Neural cell (in vitro differentiated cells): ENCODE measurements around the gene LHX4. TPM values are rescaled to one million over a fixed set of nuclear protein-coding genes. Genes with fewer than 3 reads are reported as not detected.

Experiments used
- H2AFZ ChIP-seq: fragments of 200-600, 300-800 bp; sonication (generic), shearing (Covaris generic); 2 replicates; pipeline ENCODE4 v1.6.0; 2014; ENCODE audit warnings: low read depth, mild to moderate bottlenecking, antibody characterized with exemption, low read length, moderate library complexity
- H3F3A ChIP-seq: fragments of 200-600 bp; shearing (Covaris generic); 2 replicates; pipeline ENCODE4 v1.6.1; 2016; ENCODE audit warnings: mild to moderate bottlenecking, moderate library complexity, mixed read lengths, antibody characterized with exemption, low read length; ENCODE audit not compliant: insufficient read depth, poor library complexity, severe bottlenecking
- H3K27ac ChIP-seq: fragments of 200-600, 300-800 bp; sonication (generic), shearing (Covaris generic); 2 replicates; pipeline ENCODE4 v1.5.1; 2014; ENCODE audit warnings: mild to moderate bottlenecking, low read length, moderate library complexity
- H3K27me3 ChIP-seq: fragments of 300-800, 200-600 bp; sonication (generic), shearing (Covaris generic); 2 replicates; pipeline ENCODE4 v1.6.0; 2014; ENCODE audit warnings: mild to moderate bottlenecking, low read depth, low read length, moderate library complexity; ENCODE audit not compliant: insufficient read depth
- H3K36me3 ChIP-seq: fragments of 300-800, 200-600 bp; sonication (generic), shearing (Covaris generic); 2 replicates; pipeline ENCODE4 v1.5.1; 2014; ENCODE audit warnings: mild to moderate bottlenecking, antibody characterized with exemption, low read length, moderate library complexity; ENCODE audit not compliant: insufficient read depth
- H3K4me2 ChIP-seq: fragments of 300-800, 200-600 bp; sonication (generic), shearing (Covaris generic); 2 replicates; pipeline ENCODE4 v1.6.0; 2014; ENCODE audit warnings: mild to moderate bottlenecking, low read length
- H3K4me3 ChIP-seq: fragments of 300-800, 200-600 bp; sonication (generic), shearing (Covaris generic); 2 replicates; pipeline ENCODE4 v1.5.1; 2014; ENCODE audit warnings: mild to moderate bottlenecking, low read length, moderate library complexity
- H3K79me2 ChIP-seq: fragments of 200-600 bp; shearing (Covaris generic); replicated peaks from 2 replicates; pipeline ENCODE4 v1.6.0; 2014; ENCODE audit warnings: mild to moderate bottlenecking, low read length, moderate library complexity; ENCODE audit not compliant: insufficient read depth
- H3K9ac ChIP-seq: fragments of 300-800, 200-600 bp; sonication (generic), shearing (Covaris generic); 2 replicates; pipeline ENCODE4 v1.6.1; 2016; ENCODE audit warnings: mild to moderate bottlenecking, low read length, mixed read lengths
- H3K9me2 ChIP-seq: fragments of 200-600 bp; shearing (Covaris generic); 2 replicates; pipeline ENCODE4 v1.6.1; 2016; ENCODE audit warnings: mild to moderate bottlenecking, low read length, mixed read lengths; ENCODE audit not compliant: insufficient read depth
- H3K9me3 ChIP-seq: fragments of 200-600, 300-800 bp; sonication (generic), shearing (Covaris generic); 2 replicates; pipeline ENCODE4 v1.6.1; 2016; ENCODE audit warnings: mild to moderate bottlenecking, mixed run types, low read length, moderate library complexity, mixed read lengths
- H4K20me1 ChIP-seq: fragments of 200-600 bp; shearing (Covaris generic); 2 replicates; pipeline ENCODE4 v1.6.1; 2016; ENCODE audit warnings: mild to moderate bottlenecking, mixed run types; ENCODE audit not compliant: insufficient read depth
- EP300 ChIP-seq: fragments of 450-650 bp; conservative IDR thresholded peaks from 2 replicates; pipeline ENCODE4 v1.6.1; 2014; ENCODE audit warnings: antibody characterized with exemption, mild to moderate bottlenecking, moderate library complexity; ENCODE audit not compliant: poor library complexity, severe bottlenecking
- EZH2 ChIP-seq: fragments of 200-600, 300-800 bp; shearing (Covaris generic), sonication (generic); IDR thresholded peaks from 2 replicates; pipeline ENCODE4 v1.6.1; 2014; ENCODE audit warnings: antibody characterized with exemption, low read length, borderline replicate concordance, mild to moderate bottlenecking; ENCODE audit not compliant: insufficient read depth, poor library complexity, severe bottlenecking
- MXI1 ChIP-seq: fragments of 450-650 bp; conservative IDR thresholded peaks from 2 replicates; pipeline ENCODE4 v1.6.1; 2014; ENCODE audit warnings: antibody characterized with exemption, mild to moderate bottlenecking; ENCODE audit not compliant: poor library complexity, severe bottlenecking
- POLR2AphosphoS5 ChIP-seq: IDR thresholded peaks from 2 replicates; pipeline ENCODE4 v1.6.1; 2012
- RAD21 ChIP-seq: fragments of 450-650 bp; conservative IDR thresholded peaks from 2 replicates; pipeline ENCODE4 v1.6.1; 2014; ENCODE audit warnings: antibody characterized with exemption, mild to moderate bottlenecking, moderate library complexity
- SMC3 ChIP-seq: fragments of 450-650 bp; conservative IDR thresholded peaks from 2 replicates; pipeline ENCODE4 v1.6.1; 2014; ENCODE audit warnings: antibody characterized with exemption, mild to moderate bottlenecking, moderate library complexity; ENCODE audit not compliant: poor library complexity
- TAF1 ChIP-seq: IDR thresholded peaks from 2 replicates; pipeline ENCODE4 v1.6.1; 2012; ENCODE audit warnings: low read depth
- polyA plus RNA-seq: library from polyadenylated mRNA; depleted of rRNA; stranded (reverse); fragments of >200 nt; gene quantifications from 2 replicates; pipeline ENCODE4 v1.2.3, GENCODE V29; 2014
- TF ChIP-seq, protein P1 (sequence below): IDR thresholded peaks from 2 replicates; pipeline ENCODE4 v1.6.1; 2012; ENCODE audit warnings: borderline replicate concordance
- TF ChIP-seq, protein P2 (sequence below): fragments of 450-650 bp; IDR thresholded peaks from 2 replicates; pipeline ENCODE4 v1.5.1; 2014; ENCODE audit warnings: antibody characterized with exemption, mild to moderate bottlenecking, moderate library complexity; ENCODE audit not compliant: poor library complexity, severe bottlenecking

The LHX4 gene
- polyA plus RNA-seq, 1 donor from 2014 or later: not detected

DNA sequence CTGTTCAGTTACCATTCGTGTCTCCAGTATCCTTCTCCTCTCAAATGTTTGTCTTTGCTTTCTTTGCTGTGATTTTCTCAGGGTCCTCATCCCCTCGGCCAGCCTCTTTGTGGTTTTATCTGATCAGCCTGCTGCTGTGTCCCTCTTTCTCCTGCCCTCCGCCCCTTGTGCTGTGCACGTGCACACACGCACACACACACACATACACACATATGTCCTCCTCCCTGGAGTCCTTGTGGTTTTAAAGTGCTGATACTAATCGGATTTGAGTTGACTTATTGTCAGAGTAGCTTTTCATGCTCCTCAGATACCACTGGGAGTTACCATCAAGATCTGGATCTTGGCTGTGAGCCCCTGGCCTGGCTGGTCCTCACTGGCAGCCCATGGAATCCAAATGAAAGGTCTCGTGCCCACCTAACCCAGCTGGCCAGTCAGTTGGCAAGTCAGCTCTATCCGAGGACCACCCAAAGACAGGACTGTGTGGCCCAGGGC, 41.3 kb upstream of the LHX4 start:
- H3K4me3 ChIP-seq: no peak overlapping the region
- H3K9me2 ChIP-seq: no peaks in the 10 kb centered on the region
- TF ChIP-seq RAD21 (no peak), MXI1 (no peak), EZH2 (no peak), TAF1 (no peak), SMC3 (no peak)
- TF ChIP-seq, protein P1, sequence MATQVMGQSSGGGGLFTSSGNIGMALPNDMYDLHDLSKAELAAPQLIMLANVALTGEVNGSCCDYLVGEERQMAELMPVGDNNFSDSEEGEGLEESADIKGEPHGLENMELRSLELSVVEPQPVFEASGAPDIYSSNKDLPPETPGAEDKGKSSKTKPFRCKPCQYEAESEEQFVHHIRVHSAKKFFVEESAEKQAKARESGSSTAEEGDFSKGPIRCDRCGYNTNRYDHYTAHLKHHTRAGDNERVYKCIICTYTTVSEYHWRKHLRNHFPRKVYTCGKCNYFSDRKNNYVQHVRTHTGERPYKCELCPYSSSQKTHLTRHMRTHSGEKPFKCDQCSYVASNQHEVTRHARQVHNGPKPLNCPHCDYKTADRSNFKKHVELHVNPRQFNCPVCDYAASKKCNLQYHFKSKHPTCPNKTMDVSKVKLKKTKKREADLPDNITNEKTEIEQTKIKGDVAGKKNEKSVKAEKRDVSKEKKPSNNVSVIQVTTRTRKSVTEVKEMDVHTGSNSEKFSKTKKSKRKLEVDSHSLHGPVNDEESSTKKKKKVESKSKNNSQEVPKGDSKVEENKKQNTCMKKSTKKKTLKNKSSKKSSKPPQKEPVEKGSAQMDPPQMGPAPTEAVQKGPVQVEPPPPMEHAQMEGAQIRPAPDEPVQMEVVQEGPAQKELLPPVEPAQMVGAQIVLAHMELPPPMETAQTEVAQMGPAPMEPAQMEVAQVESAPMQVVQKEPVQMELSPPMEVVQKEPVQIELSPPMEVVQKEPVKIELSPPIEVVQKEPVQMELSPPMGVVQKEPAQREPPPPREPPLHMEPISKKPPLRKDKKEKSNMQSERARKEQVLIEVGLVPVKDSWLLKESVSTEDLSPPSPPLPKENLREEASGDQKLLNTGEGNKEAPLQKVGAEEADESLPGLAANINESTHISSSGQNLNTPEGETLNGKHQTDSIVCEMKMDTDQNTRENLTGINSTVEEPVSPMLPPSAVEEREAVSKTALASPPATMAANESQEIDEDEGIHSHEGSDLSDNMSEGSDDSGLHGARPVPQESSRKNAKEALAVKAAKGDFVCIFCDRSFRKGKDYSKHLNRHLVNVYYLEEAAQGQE: no peak
- TF ChIP-seq, protein P2, sequence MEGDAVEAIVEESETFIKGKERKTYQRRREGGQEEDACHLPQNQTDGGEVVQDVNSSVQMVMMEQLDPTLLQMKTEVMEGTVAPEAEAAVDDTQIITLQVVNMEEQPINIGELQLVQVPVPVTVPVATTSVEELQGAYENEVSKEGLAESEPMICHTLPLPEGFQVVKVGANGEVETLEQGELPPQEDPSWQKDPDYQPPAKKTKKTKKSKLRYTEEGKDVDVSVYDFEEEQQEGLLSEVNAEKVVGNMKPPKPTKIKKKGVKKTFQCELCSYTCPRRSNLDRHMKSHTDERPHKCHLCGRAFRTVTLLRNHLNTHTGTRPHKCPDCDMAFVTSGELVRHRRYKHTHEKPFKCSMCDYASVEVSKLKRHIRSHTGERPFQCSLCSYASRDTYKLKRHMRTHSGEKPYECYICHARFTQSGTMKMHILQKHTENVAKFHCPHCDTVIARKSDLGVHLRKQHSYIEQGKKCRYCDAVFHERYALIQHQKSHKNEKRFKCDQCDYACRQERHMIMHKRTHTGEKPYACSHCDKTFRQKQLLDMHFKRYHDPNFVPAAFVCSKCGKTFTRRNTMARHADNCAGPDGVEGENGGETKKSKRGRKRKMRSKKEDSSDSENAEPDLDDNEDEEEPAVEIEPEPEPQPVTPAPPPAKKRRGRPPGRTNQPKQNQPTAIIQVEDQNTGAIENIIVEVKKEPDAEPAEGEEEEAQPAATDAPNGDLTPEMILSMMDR: no peak
- H2AFZ ChIP-seq: no peak overlapping the region
- H4K20me1 ChIP-seq: no peaks in the 10 kb centered on the region
- no peaks in the 10 kb centered on the region for H3K9me3 ChIP-seq
- no peak overlapping the region for H3K27ac ChIP-seq
- no peak overlapping the region for H3K9ac ChIP-seq
- H3K79me2 ChIP-seq: no peaks in the 10 kb centered on the region
- H3K27me3 ChIP-seq: no peaks in the 10 kb centered on the region
- H3K36me3 ChIP-seq: peaks cover 13% of the 10 kb centered on the region
- H3K4me2 ChIP-seq: no peak overlapping the region
- no peaks in the 10 kb centered on the region for H3F3A ChIP-seq

DNA sequence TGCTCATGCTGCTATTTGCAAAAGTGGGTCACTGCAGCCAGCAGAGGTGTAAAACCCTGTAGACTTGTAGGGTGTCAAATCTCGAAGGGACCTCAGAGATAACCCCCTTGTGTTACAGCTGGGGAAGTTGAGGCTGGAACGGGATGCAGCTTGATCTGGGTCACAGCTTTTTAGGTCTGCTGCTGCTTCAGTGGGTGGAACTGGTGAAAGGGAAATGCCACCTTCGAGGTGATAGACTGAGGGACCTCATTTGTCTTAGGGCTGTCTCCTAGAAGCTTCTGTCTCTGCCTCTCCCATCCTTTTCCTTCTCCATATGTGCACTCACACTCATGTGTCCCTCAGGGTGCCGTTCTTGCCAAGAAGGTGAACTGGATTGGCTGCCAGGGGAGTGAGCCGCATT, 40.0 kb upstream of the LHX4 start:
- H3K9me3 ChIP-seq: no peaks in the 10 kb centered on the region
- no peaks in the 10 kb centered on the region for H4K20me1 ChIP-seq
- no peak overlapping the region for H3K4me3 ChIP-seq
- no peak for TF ChIP-seq EZH2
- no peak for TF ChIP-seq RAD21
- TF ChIP-seq POLR2AphosphoS5: no peak
- TF ChIP-seq, protein P2: no peak
- TF ChIP-seq EP300: no peak
- TF ChIP-seq SMC3: no peak
- no peak for TF ChIP-seq TAF1
- TF ChIP-seq, protein P1: no peak
- TF ChIP-seq MXI1: no peak
- no peak overlapping the region for H2AFZ ChIP-seq
- H3K36me3 ChIP-seq: peaks cover 9% of the 10 kb centered on the region
- no peaks in the 10 kb centered on the region for H3K79me2 ChIP-seq
- no peaks in the 10 kb centered on the region for H3K9me2 ChIP-seq
- no peaks in the 10 kb centered on the region for H3K27me3 ChIP-seq
- no peaks in the 10 kb centered on the region for H3F3A ChIP-seq
- H3K4me2 ChIP-seq: no peak overlapping the region
- H3K9ac ChIP-seq: no peak overlapping the region
- H3K27ac ChIP-seq: no peak overlapping the region
